Stomach smooth muscle (tissue), 2 donors: ENCODE data around the gene CCL26.
"Not testable (repeated sequence)": the region's sequence is repeated elsewhere in the genome, so short reads cannot be mapped to it uniquely, and the experiment has no call there.

Source experiments
- H3K27ac ChIP-seq: one replicate; pipeline ENCODE4 v1.7.0; 2013; ENCODE audit warnings: mild to moderate bottlenecking, low read length, inconsistent platforms
- H3K27me3 ChIP-seq, 2 donors: one replicate each; pipeline ENCODE4 v1.7.0; 2013; ENCODE audit warnings: low read length in 2 of 2; ENCODE audit not compliant: insufficient read depth in 2 of 2, control insufficient read depth in 1 of 2
- H3K36me3 ChIP-seq, 2 donors: one replicate each; pipeline ENCODE4 v1.7.0; 2013; ENCODE audit warnings: low read length in 2 of 2; ENCODE audit not compliant: control insufficient read depth in 2 of 2, insufficient read depth in 2 of 2
- H3K4me1 ChIP-seq: one replicate; pipeline ENCODE4 v1.7.0; 2013; ENCODE audit warnings: low read length; ENCODE audit not compliant: control insufficient read depth, insufficient read depth
- H3K4me3 ChIP-seq, 2 donors: one replicate each; pipeline ENCODE4 v1.7.0; 2013; ENCODE audit warnings: low read length in 2 of 2
- H3K9ac ChIP-seq, 2 donors: one replicate each; pipeline ENCODE4 v1.7.0; 2013; ENCODE audit warnings: low read length in 2 of 2, mild to moderate bottlenecking in 1 of 2
- H3K9me3 ChIP-seq, 2 donors: one replicate each; pipeline ENCODE4 v1.7.0; 2013; ENCODE audit warnings: low read length in 2 of 2; ENCODE audit not compliant: control insufficient read depth in 2 of 2
- donor health status: healthy.
- donor health status: Pancreatic carcinoma.

Gene CCL26

GRCh38 chr7:75792567-75792966 lies 20.6 kb upstream of the CCL26 start:
- H3K27me3 ChIP-seq, H3K9me3 ChIP-seq, H3K36me3 ChIP-seq, H3K27ac ChIP-seq, H3K4me3 ChIP-seq, H3K4me1 ChIP-seq, H3K9ac ChIP-seq: not testable (repeated sequence)

DNA sequence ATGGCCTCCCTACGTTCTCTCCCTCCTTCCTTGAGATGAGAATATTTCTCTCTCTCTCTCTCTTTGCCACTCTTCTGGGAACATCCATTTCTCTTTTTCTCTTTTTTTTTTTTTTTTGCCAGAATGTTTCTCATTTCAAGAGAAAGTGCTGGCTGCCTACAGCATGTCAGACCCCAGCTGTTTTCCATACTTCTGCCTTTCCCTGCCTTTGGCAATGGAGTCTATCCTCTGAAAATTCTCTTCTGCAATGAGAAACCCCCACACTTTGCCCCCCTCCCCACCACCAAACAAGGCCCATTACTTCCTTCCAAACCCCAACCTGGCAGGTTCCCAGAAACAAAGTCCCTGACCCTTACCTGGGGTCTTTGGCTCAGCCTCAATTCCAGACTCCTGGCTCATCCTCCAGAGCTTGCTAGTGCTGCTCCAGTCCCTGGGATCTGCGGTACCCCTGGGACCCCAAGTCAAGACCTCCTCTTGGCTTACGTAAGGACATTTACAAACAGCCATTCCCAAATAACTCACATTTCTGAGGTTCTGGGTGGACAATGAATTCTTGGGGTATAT lies 17.4 kb upstream of the CCL26 start:
- Histone ChIP-seq H3K4me1 (peaks cover 4% of the 10 kb centered on the region), H3K27ac (no peak overlapping the region), H3K27me3 (peaks cover 0 to 2% of the 10 kb centered on the region in 2 donors), H3K4me3 (no peak overlapping the region), H3K9me3 (no peaks in the 10 kb centered on the region), H3K9ac (no peak overlapping the region), H3K36me3 (no peaks in the 10 kb centered on the region)

DNA sequence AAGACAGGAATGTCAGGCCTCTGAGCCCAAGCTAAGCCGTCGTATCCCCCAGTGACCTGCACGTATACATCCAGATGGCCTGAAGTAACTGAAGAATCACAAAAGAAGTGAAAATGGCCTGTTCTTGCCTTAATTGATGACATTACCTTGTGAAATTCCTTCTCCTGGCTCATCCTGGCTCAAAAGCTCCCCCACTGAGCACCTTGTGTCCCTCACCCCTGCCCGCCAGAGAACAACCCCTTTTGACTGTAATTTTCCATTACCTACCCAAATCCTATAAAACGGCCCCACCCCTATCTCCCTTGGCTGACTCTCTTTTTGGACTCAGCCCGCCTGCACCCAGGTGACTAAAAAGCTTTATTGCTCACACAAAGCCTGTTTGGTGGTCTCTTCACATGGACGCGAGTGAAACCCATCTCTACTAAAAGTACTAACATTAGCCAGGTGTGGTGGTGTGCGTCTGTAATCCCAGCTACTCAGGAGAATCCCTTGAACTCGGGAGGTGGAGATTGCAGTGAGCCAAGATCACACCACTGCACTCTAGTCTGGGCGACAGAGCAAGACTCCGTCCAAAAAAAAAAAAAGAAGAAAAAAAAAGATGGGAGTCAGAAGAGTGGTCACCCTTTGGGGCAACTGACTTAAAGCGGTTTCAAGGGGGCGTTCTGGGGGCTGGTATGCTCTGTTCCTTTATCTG lies 16.3 kb upstream of the CCL26 start:
- not testable (repeated sequence) for H3K9ac ChIP-seq, H3K4me1 ChIP-seq, H3K27ac ChIP-seq, H3K36me3 ChIP-seq, H3K9me3 ChIP-seq, H3K27me3 ChIP-seq, H3K4me3 ChIP-seq

DNA sequence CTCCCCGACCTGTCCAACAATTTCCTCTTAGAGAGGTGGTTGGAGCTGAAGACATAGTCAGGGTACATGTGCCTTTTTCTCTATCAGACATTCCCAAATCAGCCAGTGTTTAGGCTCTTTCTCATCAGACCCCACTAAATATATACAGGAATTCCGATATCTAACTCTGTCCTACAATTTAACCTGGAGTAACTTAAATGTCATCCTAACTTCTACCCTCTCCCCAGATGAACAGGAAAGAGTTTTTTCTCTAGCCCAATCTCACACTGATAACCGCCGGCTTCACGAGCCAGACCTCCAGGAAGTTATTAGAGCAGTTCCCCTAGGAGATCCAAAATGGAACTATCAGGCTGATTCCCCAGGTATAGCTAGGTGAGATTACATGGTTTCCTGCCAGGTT lies 11.0 kb upstream of the CCL26 start:
- H3K4me1 ChIP-seq, H3K27ac ChIP-seq, H3K36me3 ChIP-seq, H3K9ac ChIP-seq, H3K27me3 ChIP-seq, H3K4me3 ChIP-seq, H3K9me3 ChIP-seq: not testable (repeated sequence)

DNA sequence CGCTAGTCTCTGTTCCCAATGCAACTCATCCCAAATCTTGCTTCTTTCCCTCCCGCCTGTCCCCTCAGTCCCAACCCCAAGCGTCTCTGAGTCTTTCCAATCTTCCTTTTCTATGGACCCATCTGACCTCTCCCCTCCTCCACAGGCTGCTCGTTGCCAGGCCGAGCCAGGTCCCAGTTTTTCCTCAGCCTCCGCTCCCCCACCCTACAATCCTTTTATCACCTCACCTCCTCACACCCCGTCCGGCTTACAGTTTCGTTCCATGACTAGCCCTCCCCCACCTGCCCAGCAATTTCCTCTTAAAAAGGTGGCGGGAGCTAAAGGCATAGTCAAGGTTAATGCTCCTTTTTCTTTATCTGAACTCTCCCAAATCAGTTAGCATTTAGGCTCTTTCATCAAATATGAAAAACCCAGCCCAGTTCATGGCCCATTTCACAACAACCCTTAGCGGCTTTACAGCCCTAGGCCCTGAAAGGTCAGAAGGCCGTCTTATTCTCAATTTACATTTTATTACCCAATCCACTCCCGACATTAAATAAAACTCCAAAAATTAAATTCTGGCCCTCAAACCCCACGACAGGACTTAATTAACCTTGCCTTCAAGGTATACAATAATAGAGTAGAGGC lies 8.7 kb upstream of the CCL26 start:
- not testable (repeated sequence) for H3K27me3 ChIP-seq, H3K4me1 ChIP-seq, H3K27ac ChIP-seq

GRCh38 chr7:75779516-75779915 lies 7.5 kb upstream of the CCL26 start:
- H3K27me3 ChIP-seq, H3K36me3 ChIP-seq, H3K4me3 ChIP-seq, H3K4me1 ChIP-seq, H3K27ac ChIP-seq, H3K9ac ChIP-seq, H3K9me3 ChIP-seq: not testable (repeated sequence)

More for the DNA sequence above, 8.7 kb upstream of the CCL26 start:
- not testable (repeated sequence) for H3K4me3 ChIP-seq, H3K9me3 ChIP-seq, H3K9ac ChIP-seq, H3K36me3 ChIP-seq

DNA sequence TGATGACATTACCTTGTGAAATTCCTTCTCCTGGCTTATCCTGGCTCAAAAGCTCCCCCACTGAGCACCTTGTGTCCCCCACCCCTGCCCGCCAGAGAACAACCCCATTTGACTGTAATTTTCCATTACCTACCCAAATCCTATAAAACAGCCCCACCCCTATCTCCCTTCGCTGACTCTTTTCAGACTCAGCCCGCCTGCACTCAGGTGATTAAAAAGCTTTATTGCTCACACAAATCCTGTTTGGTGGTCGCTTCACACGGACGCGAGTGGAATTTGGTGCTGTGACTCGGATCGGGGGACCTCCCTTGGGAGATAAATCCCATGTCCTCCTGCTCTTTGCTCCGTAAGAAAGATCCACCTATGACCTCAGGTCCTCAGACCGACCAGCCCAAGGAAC lies 7.0 kb upstream of the CCL26 start:
- H3K27ac ChIP-seq, H3K4me1 ChIP-seq, H3K9ac ChIP-seq, H3K4me3 ChIP-seq, H3K27me3 ChIP-seq, H3K36me3 ChIP-seq, H3K9me3 ChIP-seq: not testable (repeated sequence)

- Histone ChIP-seq H3K36me3 (no peaks in the 10 kb centered on the region), H3K9ac (no peak overlapping the region), H3K4me3 (no peak overlapping the region), H3K27me3 (no peaks in the 10 kb centered on the region), H3K27ac (no peak overlapping the region), H3K9me3 (no peaks in the 10 kb centered on the region), H3K4me1 (no peaks in the 10 kb centered on the region)
These were observed 4.4 kb upstream of the CCL26 start for GRCh38 chr7:75776295-75776971.

DNA sequence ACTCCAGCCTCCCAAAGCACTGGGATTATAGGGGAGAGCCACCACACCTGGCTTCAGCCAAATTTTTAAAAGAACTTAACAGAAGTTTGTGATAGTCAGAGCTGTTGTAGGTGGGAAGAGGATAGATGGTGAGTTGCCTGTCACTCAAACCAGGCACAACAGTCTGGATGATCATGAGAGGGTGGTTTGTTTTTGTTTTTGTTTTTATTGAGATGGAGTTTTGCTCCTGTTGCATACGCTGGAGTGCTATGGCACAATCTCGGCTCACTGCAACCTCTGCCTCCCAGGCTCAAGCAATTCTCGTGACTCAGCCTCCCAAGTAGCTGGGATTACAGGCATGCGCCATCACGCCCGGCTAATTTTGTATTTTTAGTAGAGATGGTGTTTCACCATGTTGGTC lies 1.9 kb upstream of the CCL26 start:
- H3K4me3 ChIP-seq, H3K9me3 ChIP-seq, H3K9ac ChIP-seq, H3K27ac ChIP-seq, H3K27me3 ChIP-seq, H3K36me3 ChIP-seq, H3K4me1 ChIP-seq: not testable (repeated sequence)

DNA sequence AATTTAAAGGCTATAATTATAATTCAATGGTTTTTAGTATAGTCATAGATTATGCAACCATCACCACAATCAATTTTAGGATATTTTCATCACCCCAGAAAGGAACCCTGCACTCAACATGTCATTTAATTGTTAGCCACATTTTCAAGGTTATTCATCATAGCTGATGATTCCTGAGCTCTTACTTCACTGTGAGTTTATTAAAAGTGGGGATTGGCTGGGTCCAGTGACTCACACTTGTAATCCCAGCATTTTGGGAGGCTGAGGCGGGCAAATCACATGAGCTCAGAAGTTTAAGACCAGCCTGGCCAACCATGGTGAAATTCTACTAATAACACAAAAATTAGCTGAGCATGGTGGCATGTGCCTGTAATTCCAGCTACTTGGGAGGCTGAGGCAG lies 787 bp downstream of the CCL26 start:
- no peak overlapping the region for H3K4me3 ChIP-seq
- no peaks in the 10 kb centered on the region for H3K9me3 ChIP-seq
- H3K9ac ChIP-seq: no peak overlapping the region
- no peaks in the 10 kb centered on the region for H3K27me3 ChIP-seq
- no peak overlapping the region for H3K27ac ChIP-seq
- H3K36me3 ChIP-seq: no peaks in the 10 kb centered on the region
- no peaks in the 10 kb centered on the region for H3K4me1 ChIP-seq

DNA sequence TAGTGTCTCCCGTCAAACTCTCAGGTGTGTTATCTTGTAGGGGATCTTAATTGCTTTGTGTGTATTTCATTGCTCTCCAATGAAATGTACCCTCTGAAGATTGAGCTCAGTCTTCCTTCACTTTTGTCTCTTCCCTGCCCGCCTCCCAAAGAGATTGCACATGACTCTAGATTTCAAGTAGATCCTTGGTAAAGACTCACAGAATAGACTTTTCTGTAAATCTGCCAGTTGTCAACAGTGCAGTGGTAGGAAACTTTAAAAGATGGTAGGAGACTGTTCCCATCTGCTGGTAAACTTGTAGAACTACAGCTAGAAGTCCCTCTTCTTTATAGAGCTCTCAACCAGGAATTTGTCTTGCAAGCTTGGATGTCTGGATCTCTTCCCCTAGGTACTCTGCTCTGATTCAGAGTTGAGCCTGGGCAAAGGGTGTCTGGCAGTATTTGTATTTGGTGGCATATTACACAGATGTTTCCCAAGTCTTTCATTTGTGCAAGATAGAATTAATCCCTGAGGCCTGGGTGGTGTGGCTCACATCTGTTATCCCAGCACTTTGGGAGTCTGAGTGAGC lies 9.6 kb downstream of the CCL26 start:
- H3K4me3 ChIP-seq: no peak overlapping the region
- no peaks in the 10 kb centered on the region for H3K4me1 ChIP-seq
- no peak overlapping the region for H3K27ac ChIP-seq
- H3K9me3 ChIP-seq: no peaks in the 10 kb centered on the region
- H3K36me3 ChIP-seq: no peaks in the 10 kb centered on the region
- no peaks in the 10 kb centered on the region for H3K27me3 ChIP-seq
- H3K9ac ChIP-seq: no peak overlapping the region
